NCI-H128 (cell line): ENCODE measurements around the gene CAVIN2.

Experiments
- DNase-seq: peaks from one replicate; lab custom pipeline; 2025; ENCODE audit not compliant: unreplicated experiment; lab: John Stamatoyannopoulos, UW

The CAVIN2 gene

GRCh38 chr2:191846515-191847476 lies at the start of gene CAVIN2:
CAVIN2 (minus strand) TSS chr2:191847088; CDS start chr2:191846925, 163 bp downstream.
- no peak for DNase-seq

GRCh38 chr2:191895743-191896142 lies 48.9 kb upstream of the CAVIN2 start:
- DNase-seq, result no peak

- no peak for DNase-seq
These were observed 48.3 kb upstream of the CAVIN2 start for GRCh38 chr2:191895195-191895594.

- no peak for DNase-seq
These were observed 47.8 kb upstream of the CAVIN2 start for GRCh38 chr2:191894681-191895147.

- no peak for DNase-seq
These were observed 45.5 kb upstream of the CAVIN2 start for GRCh38 chr2:191892391-191892790.

- no peak for DNase-seq
These were observed 44.8 kb upstream of the CAVIN2 start for GRCh38 chr2:191891656-191892055.

- DNase-seq, result no peak
These were observed 43.0 kb upstream of the CAVIN2 start for GRCh38 chr2:191889931-191890330.

GRCh38 chr2:191888400-191889166 lies 41.7 kb upstream of the CAVIN2 start:
- no peak for DNase-seq

- no peak for DNase-seq
These were observed 38.8 kb upstream of the CAVIN2 start for GRCh38 chr2:191885650-191886049.

- DNase-seq, result no peak
These were observed 38.2 kb upstream of the CAVIN2 start for GRCh38 chr2:191885098-191885497.

GRCh38 chr2:191881982-191882816 lies 35.3 kb upstream of the CAVIN2 start:
- DNase-seq, result no peak

GRCh38 chr2:191878548-191879279 lies 31.8 kb upstream of the CAVIN2 start:
- no peak for DNase-seq

- no peak for DNase-seq
These were observed 31.0 kb upstream of the CAVIN2 start for GRCh38 chr2:191877875-191878274.

- no peak for DNase-seq
These were observed 29.0 kb upstream of the CAVIN2 start for GRCh38 chr2:191875859-191876258.

- no peak for DNase-seq
These were observed 23.9 kb upstream of the CAVIN2 start for GRCh38 chr2:191870744-191871143.

GRCh38 chr2:191869781-191870180 lies 22.9 kb upstream of the CAVIN2 start:
- no peak for DNase-seq

- DNase-seq, result no peak
These were observed 22.3 kb upstream of the CAVIN2 start for GRCh38 chr2:191869178-191869577.

- no peak for DNase-seq
These were observed 20.6 kb upstream of the CAVIN2 start for GRCh38 chr2:191867507-191867847.

GRCh38 chr2:191866675-191867506 lies 20.0 kb upstream of the CAVIN2 start:
- DNase-seq, result no peak
